Right lobe of liver (tissue), 4 donors: ENCODE measurements around the gene NDUFA5.

Experiments
- POLR2A ChIP-seq: fragments of 450-650 bp; IDR thresholded peaks from one replicate; pipeline ENCODE4 v1.6.1; 2017; ENCODE audit warnings: antibody characterized with exemption, mild to moderate bottlenecking
- TF ChIP-seq, protein P1 (sequence below), 4 donors: fragments of 200-600 bp in 3 of 4; fragments of 450-650 bp in 1 of 4; IDR thresholded peaks; one replicate each; pipeline versions ENCODE4 v1.5.1 to v1.8.0; 2016 to 2022; ENCODE audit warnings: antibody characterized with exemption in 4 of 4, mild to moderate bottlenecking in 2 of 4
- donor health status: DM: no; HTN: no; CAD: no.
- donor health status: DM: no; HTN: no; CAD: no.
- donor health status: DM: no; HTN: yes; CAD: no.

DNA sequence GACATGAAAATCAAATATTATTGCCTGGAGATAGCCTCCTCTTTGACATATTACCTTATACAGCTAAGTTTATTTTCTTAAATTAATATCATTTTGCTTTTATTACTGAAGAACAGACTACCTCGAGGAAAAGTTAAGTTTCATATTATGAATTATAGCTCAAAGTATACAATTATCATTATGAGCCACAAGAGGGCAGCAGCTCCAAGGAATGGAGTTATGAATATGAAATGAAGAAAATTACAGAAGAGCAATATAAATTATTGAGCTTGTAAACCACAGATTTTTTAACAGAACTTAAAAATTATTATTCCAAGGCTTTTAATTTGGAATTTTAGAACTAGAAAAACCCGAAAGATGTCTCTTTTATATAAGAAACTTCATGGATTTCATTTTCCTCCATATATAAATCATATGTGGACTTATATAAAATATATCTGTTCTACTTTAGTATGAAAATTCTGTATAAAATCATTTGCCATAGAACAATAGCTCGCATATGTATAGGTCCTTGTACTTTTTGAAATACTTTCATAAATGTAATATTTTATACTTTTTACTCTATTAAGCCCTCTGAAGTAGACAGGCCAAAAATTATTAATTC, 63.3 kb downstream of the NDUFA5 start:
- TF ChIP-seq, protein P1, sequence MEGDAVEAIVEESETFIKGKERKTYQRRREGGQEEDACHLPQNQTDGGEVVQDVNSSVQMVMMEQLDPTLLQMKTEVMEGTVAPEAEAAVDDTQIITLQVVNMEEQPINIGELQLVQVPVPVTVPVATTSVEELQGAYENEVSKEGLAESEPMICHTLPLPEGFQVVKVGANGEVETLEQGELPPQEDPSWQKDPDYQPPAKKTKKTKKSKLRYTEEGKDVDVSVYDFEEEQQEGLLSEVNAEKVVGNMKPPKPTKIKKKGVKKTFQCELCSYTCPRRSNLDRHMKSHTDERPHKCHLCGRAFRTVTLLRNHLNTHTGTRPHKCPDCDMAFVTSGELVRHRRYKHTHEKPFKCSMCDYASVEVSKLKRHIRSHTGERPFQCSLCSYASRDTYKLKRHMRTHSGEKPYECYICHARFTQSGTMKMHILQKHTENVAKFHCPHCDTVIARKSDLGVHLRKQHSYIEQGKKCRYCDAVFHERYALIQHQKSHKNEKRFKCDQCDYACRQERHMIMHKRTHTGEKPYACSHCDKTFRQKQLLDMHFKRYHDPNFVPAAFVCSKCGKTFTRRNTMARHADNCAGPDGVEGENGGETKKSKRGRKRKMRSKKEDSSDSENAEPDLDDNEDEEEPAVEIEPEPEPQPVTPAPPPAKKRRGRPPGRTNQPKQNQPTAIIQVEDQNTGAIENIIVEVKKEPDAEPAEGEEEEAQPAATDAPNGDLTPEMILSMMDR (IDR thresholded peaks at IDR 0.05): peak; percentile 47 to 81 (median 72)
- TF ChIP-seq POLR2A: no peak
